ENCODE results near the gene RIMS1. TPM values are rescaled to one million over a fixed set of nuclear protein-coding genes. Genes with fewer than 3 reads are reported as not detected.
A peak's percentile ranks its signal among the peaks of the same experiment; 100 is the strongest.

The RIMS1 gene
- polyA plus RNA-seq, 1 experiment, result 0.91 TPM

GRCh38 chr6:72406517-72406916 is 520.2 kb downstream of the RIMS1 start:
- CTCF ChIA-PET, result no interaction called here
- POLR2A ChIA-PET, result no interaction called here
- no peak for TF ChIP-seq CTCF (IDR thresholded peaks at IDR 0.05; ENCODE audit: low read depth, low read length)

GRCh38 chr6:72410769-72411168 is 524.4 kb downstream of the RIMS1 start:
- Histone ChIP-seq H3K4me3 (ENCODE audit: low read depth, low read length) (no peak overlapping the region), H3K27ac (ENCODE audit: low read depth, low read length) (no peak overlapping the region), H3K27me3 (ENCODE audit: control insufficient read depth, insufficient read depth, low read length) (no peaks in the 10 kb centered on the region), H3K9me3 (ENCODE audit: control insufficient read depth, insufficient read depth, low read length) (no peaks in the 10 kb centered on the region)
- POLR2A ChIA-PET, result no interaction called here
- CTCF ChIA-PET, result interaction anchor here (0.5 to 10.4 kb wide), 33 partner anchors 9 to 917 kb away, joined by 3 to 217 read pairs (median 6); partner anchors contain the start of gene KCNQ5
- TF ChIP-seq CTCF (IDR thresholded peaks at IDR 0.05; ENCODE audit: low read depth, low read length), result no peak
- DNase-seq (ENCODE audit: low read depth, low spot score), result no peak

More at GRCh38 chr6:72406517-72406916, 520.2 kb downstream of the RIMS1 start:
- H3K27me3 ChIP-seq (ENCODE audit: control insufficient read depth, insufficient read depth, low read length), result no peaks in the 10 kb centered on the region
- H3K9me3 ChIP-seq (ENCODE audit: control insufficient read depth, insufficient read depth, low read length), result no peaks in the 10 kb centered on the region
- DNase-seq (ENCODE audit: low read depth, low spot score), result no peak
- H3K4me3 ChIP-seq (ENCODE audit: low read depth, low read length), result no peak overlapping the region
- H3K27ac ChIP-seq (ENCODE audit: low read depth, low read length), result no peak overlapping the region

GRCh38 chr6:72411872-72412708 is 525.7 kb downstream of the RIMS1 start:
- no peaks in the 10 kb centered on the region for H3K9me3 ChIP-seq (ENCODE audit: control insufficient read depth, insufficient read depth, low read length)
- CTCF ChIA-PET, result interaction anchor here (0.5 to 10.4 kb wide), 74 partner anchors 9 to 1050 kb away, joined by 3 to 217 read pairs (median 4); partner anchors contain the start of genes KCNQ5 and MTO1
- DNase-seq (ENCODE audit: low read depth, low spot score), result peak; percentile 69
- no peak overlapping the region for H3K27ac ChIP-seq (ENCODE audit: low read depth, low read length)
- TF ChIP-seq CTCF (IDR thresholded peaks at IDR 0.05; ENCODE audit: low read depth, low read length), result peak; percentile 100
- no peak overlapping the region for H3K4me3 ChIP-seq (ENCODE audit: low read depth, low read length)
- H3K27me3 ChIP-seq (ENCODE audit: control insufficient read depth, insufficient read depth, low read length), result no peaks in the 10 kb centered on the region
- POLR2A ChIA-PET, result no interaction called here

GRCh38 chr6:72412709-72413044 is 526.3 kb downstream of the RIMS1 start:
- CTCF ChIA-PET, result interaction anchor here (0.6 to 10.4 kb wide), 39 partner anchors 11 to 770 kb away, joined by 3 to 217 read pairs (median 5); partner anchors contain the start of gene KCNQ5
- no peak for DNase-seq (ENCODE audit: low read depth, low spot score)
- H3K9me3 ChIP-seq (ENCODE audit: control insufficient read depth, insufficient read depth, low read length), result no peaks in the 10 kb centered on the region
- POLR2A ChIA-PET, result no interaction called here
- H3K4me3 ChIP-seq (ENCODE audit: low read depth, low read length), result no peak overlapping the region
- TF ChIP-seq CTCF (IDR thresholded peaks at IDR 0.05; ENCODE audit: low read depth, low read length), result no peak
- H3K27ac ChIP-seq (ENCODE audit: low read depth, low read length), result no peak overlapping the region
- H3K27me3 ChIP-seq (ENCODE audit: control insufficient read depth, insufficient read depth, low read length), result no peaks in the 10 kb centered on the region

- ChIA-PET CTCF (interaction anchor here (0.6 to 10.4 kb wide), 8 partner anchors 9 to 768 kb away, joined by 3 to 217 read pairs (median 6); partner anchors contain the start of gene KCNQ5), POLR2A (no interaction called here)
- no peak for TF ChIP-seq CTCF (IDR thresholded peaks at IDR 0.05; ENCODE audit: low read depth, low read length)
- no peaks in the 10 kb centered on the region for H3K9me3 ChIP-seq (ENCODE audit: control insufficient read depth, insufficient read depth, low read length)
- no peaks in the 10 kb centered on the region for H3K27me3 ChIP-seq (ENCODE audit: control insufficient read depth, insufficient read depth, low read length)
- H3K27ac ChIP-seq (ENCODE audit: low read depth, low read length), result no peak overlapping the region
- DNase-seq (ENCODE audit: low read depth, low spot score), result peak; percentile 33
- H3K4me3 ChIP-seq (ENCODE audit: low read depth, low read length), result no peak overlapping the region
Observed at GRCh38 chr6:72413884-72414283, 527.5 kb downstream of the RIMS1 start.
